HepG2 (cell line): ENCODE data around the gene PDZD2. TPM values are rescaled to one million over a fixed set of nuclear protein-coding genes. Genes with fewer than 3 reads are reported as not detected.
"Not testable (repeated sequence)": the region's sequence is repeated elsewhere in the genome, so short reads cannot be mapped to it uniquely, and the experiment has no call there.

Experiments
- ATAC-seq: fragments of 200-7000 bp; cut with Tn5 transposase; 3 replicates; pipeline ENCODE4 v1.9.1; 2020; ENCODE audit warnings: mild to moderate bottlenecking, moderate library complexity
- BruUV-seq: library from RNA; stranded (reverse); fragments of 400-500 nt; replicated peaks from 2 replicates; lab custom pipeline; 2021; lab: Mats Ljungman, UMichigan
- CTCF ChIA-PET: fragments of 300-600 bp; formaldehyde crosslinking; extraction: SDS; loops from one replicate; lab custom pipeline; 2021; ENCODE audit warnings: low total read pairs, inconsistent platforms, low intra/inter-chr PET ratio; lab: Yijun Ruan, JAX
- POLR2A ChIA-PET: fragments of 350-600 bp; sonication (Branson Sonifier 250); formaldehyde crosslinking; loops from one replicate; lab custom pipeline; 2020; ENCODE audit warnings: antibody characterized with exemption, inconsistent platforms; lab: Yijun Ruan, JAX
- DNase-seq: peaks from one replicate; pipeline ENCODE4 v3.0.0-alpha.2; 2015; ENCODE audit warnings: low spot score
- FAIRE-seq: peaks from 3 replicates; lab custom pipeline; 2011; peaks lifted over from hg19 to GRCh38; lab: Jason Lieb, UNC
- H2AFZ ChIP-seq: one replicate; pipeline ENCODE4 v1.6.1; 2011; ENCODE audit warnings: low read length, inconsistent platforms
- H3K27ac ChIP-seq: fragments of 300-600 bp; 3 replicates; pipeline ENCODE4 v1.8.0; 2011; ENCODE audit warnings: mixed run types, mild to moderate bottlenecking, mixed read lengths, low read length, inconsistent platforms; ENCODE audit not compliant: insufficient read depth; ENCODE audit errors: extremely low read length
- H3K27me3 ChIP-seq, 2 experiments: fragments of 200-600 bp in 1 of 2; 2 replicates in 1 of 2; 3 replicates in 1 of 2; pipeline versions ENCODE4 v1.6.0 to v1.8.0; 2011; ENCODE audit warnings: low read length in 2 of 2, mild to moderate bottlenecking in 2 of 2, moderate library complexity in 2 of 2, inconsistent platforms in 1 of 2; ENCODE audit not compliant: insufficient read depth in 2 of 2, control insufficient read depth in 1 of 2
- H3K36me3 ChIP-seq, 2 experiments: fragments of 200-600 bp in 1 of 2; replicated peaks in 1 of 2; 2 replicates in 1 of 2; 3 replicates in 1 of 2; pipeline versions ENCODE4 v1.5.1 to v1.8.0; 2011; ENCODE audit warnings: low read length in 2 of 2, inconsistent platforms in 1 of 2; ENCODE audit not compliant: insufficient read depth in 2 of 2, control insufficient read depth in 1 of 2
- H3K4me1 ChIP-seq: 2 replicates; pipeline ENCODE4 v1.5.1; 2012; ENCODE audit warnings: low read length, inconsistent platforms; ENCODE audit not compliant: insufficient read depth
- H3K4me2 ChIP-seq: 2 replicates; pipeline ENCODE4 v1.6.0; 2011; ENCODE audit warnings: low read depth, low read length, inconsistent platforms
- H3K4me3 ChIP-seq, 3 experiments: fragments of 200-600 bp in 1 of 3; sonication (generic), shearing (Covaris generic) in 1 of 3; replicated peaks in 1 of 3; 2 replicates each; pipeline ENCODE4 v1.5.1; 2011 to 2016; ENCODE audit warnings: low read length in 3 of 3, inconsistent platforms in 2 of 3, low read depth in 2 of 3, mild to moderate bottlenecking in 2 of 3, control low read depth in 1 of 3, mixed read lengths in 1 of 3; ENCODE audit not compliant: insufficient read depth in 1 of 3
- H3K79me2 ChIP-seq: one replicate; pipeline ENCODE4 v1.6.1; 2011; ENCODE audit warnings: low read length, inconsistent platforms; ENCODE audit not compliant: insufficient read depth
- H3K9ac ChIP-seq: 2 replicates; pipeline ENCODE4 v1.6.0; 2011; ENCODE audit warnings: mild to moderate bottlenecking, low read depth, low read length, inconsistent platforms; ENCODE audit not compliant: insufficient read depth
- H3K9me3 ChIP-seq: 2 replicates; pipeline ENCODE4 v1.5.1; 2012; ENCODE audit warnings: mild to moderate bottlenecking, low read length
- H4K20me1 ChIP-seq: 2 replicates; pipeline ENCODE4 v1.6.0; 2011; ENCODE audit warnings: inconsistent platforms, mild to moderate bottlenecking, low read length, moderate library complexity; ENCODE audit not compliant: insufficient read depth
- ATF7 ChIP-seq, 2 experiments: fragments of 450-650 bp in 1 of 2; sonication (generic) in 1 of 2; formaldehyde crosslinking in 1 of 2; IDR thresholded peaks; 2 replicates each; pipeline versions ENCODE4 v1.4.0 to v1.6.1; 2016 to 2020; ENCODE audit warnings: antibody characterized with exemption in 1 of 2, mild to moderate bottlenecking in 1 of 2, missing genetic modification reagents in 1 of 2
- CREB1 ChIP-seq, 2 experiments: fragments of 450-650 bp in 1 of 2; IDR thresholded peaks; 2 replicates each; pipeline ENCODE4 v1.6.1; 2016 to 2017; ENCODE audit warnings: control low read depth in 1 of 2, mild to moderate bottlenecking in 1 of 2, missing compliant biosample characterization in 1 of 2, missing genetic modification characterization in 1 of 2
- FLYWCH1 ChIP-seq: sonication (generic); formaldehyde crosslinking; IDR thresholded peaks from 2 replicates; pipeline ENCODE4 v1.8.1; 2023; ENCODE audit warnings: mild to moderate bottlenecking, missing genetic modification reagents
- GATA4 ChIP-seq: sonication (generic); IDR thresholded peaks from 2 replicates; pipeline ENCODE4 v1.6.1; 2016; ENCODE audit warnings: antibody characterized with exemption, low read depth, borderline replicate concordance
- NBN ChIP-seq: fragments of 450-650 bp; conservative IDR thresholded peaks from 2 replicates; pipeline ENCODE4 v1.6.1; 2017
- ZFAT ChIP-seq: sonication (generic); formaldehyde crosslinking; conservative IDR thresholded peaks from 2 replicates; pipeline ENCODE4 v1.8.1; 2023; ENCODE audit warnings: missing genetic modification reagents, inconsistent platforms
- ZNF644 ChIP-seq: IDR thresholded peaks from 2 replicates; pipeline ENCODE4 v1.6.1; 2016; ENCODE audit warnings: low read depth
- ZNF674 ChIP-seq: sonication (generic); formaldehyde crosslinking; IDR thresholded peaks from 2 replicates; pipeline ENCODE4 v1.5.0; 2020; ENCODE audit warnings: low read depth, mild to moderate bottlenecking, missing genetic modification reagents
- WGBS: methylation state at CpG from one replicate; pipeline ENCODE4 v1.1.6; 2017; ENCODE audit warnings: low lambda C conversion rate; 5-methylcytosine and 5-hydroxymethylcytosine counted together
- in situ Hi-C: cut with HindIII; loops from 2 replicates; pipeline ENCODE4 v1.10.0; 2017; ENCODE audit warnings: low pct_unique_long_range_greater_than_20kb; ENCODE audit not compliant: extremely low pct_ligation_motif_present
- intact Hi-C: fragments of 100-400 bp; cut with micrococcal nuclease; formaldehyde crosslinking; loops from one replicate; pipeline ENCODE4 v1.10.0; 2022; ENCODE audit not compliant: unreplicated experiment
- polyA plus RNA-seq, 8 experiments: library from polyadenylated mRNA; depleted of rRNA in 3 of 8; stranded (reverse) in 7 of 8; unstranded in 1 of 8; fragments of >200 nt; fragmentation: Illumina TruSeq in 4 of 8; extraction: Trizol in 4 of 8; gene quantifications; 2 replicates each; pipeline versions ENCODE4 v1.2.1 to v1.2.3, GENCODE V29; 2011 to 2016; ENCODE audit warnings: low read depth in 4 of 8, missing spikeins in 1 of 8, mixed read lengths in 1 of 8; ENCODE audit not compliant: insufficient read depth in 1 of 8
- total RNA-seq, 5 experiments: library from RNA; depleted of rRNA; stranded (reverse); fragments of >200 nt; fragmentation: Illumina TruSeq; extraction: Trizol; gene quantifications; 2 replicates each; pipeline ENCODE4 v1.2.3, GENCODE V29; 2016; ENCODE audit warnings: low read depth in 1 of 5

Gene PDZD2
- total and polyA plus RNA-seq, 2 of the 13 experiments (the other 11 are each of a cell fraction or from before 2014, with no cell fraction given): 0.04 TPM; not detected in 1

DNA sequence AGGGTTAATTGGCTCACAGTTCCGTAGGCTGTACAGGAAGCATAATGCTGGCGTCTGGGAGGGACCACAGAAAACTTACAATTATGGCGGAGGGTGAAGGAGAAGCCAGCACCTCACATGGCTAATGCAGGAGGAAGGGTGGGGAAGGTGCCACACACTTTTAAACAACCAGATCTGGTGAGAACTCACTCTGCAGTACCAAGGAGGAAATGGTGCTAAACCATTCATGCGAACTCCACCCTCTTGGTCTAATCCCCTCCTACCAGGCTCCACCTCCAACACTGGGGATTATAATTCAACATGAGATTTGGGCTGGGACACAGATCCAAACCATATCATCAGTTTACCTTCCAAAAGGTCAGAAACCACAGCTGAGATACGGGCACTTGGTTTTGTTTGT, 122.9 kb downstream of the PDZD2 start:
- no peak overlapping the region for H3K9ac ChIP-seq
- 26% methylated on average over 5 of the region's 5 CpGs for WGBS
- H3K36me3 ChIP-seq: no peaks in the 10 kb centered on the region
- no peaks in the 10 kb centered on the region for H4K20me1 ChIP-seq
- no peak overlapping the region for H3K27ac ChIP-seq
- H3K79me2 ChIP-seq: no peaks in the 10 kb centered on the region
- H2AFZ ChIP-seq: no peak overlapping the region
- no peak overlapping the region for H3K4me3 ChIP-seq
- in situ Hi-C loops (no loop called here), intact Hi-C loops (no loop called here)
- ChIA-PET POLR2A (no interaction called here), CTCF (no interaction called here)
- TF ChIP-seq ZNF674 (CRISPR knock-in tag) (no peak), FLYWCH1 (CRISPR knock-in tag) (no peak), GATA4 (no peak), ZNF644 (no peak), ZFAT (CRISPR knock-in tag) (no peak)
- H3K27me3 ChIP-seq: peaks cover 0 to 27% of the 10 kb centered on the region in 2 experiments; a peak in 3 of 5 replicates
- BruUV-seq: no TSS peak
- no peak for ATAC-seq
- no peaks in the 10 kb centered on the region for H3K4me1 ChIP-seq
- H3K4me2 ChIP-seq: no peak overlapping the region
- DNase-seq: no peak
- no peak for FAIRE-seq
- no peaks in the 10 kb centered on the region for H3K9me3 ChIP-seq

- intact Hi-C loops: no loop called here
These were observed 124.5 kb downstream of the PDZD2 start for GRCh38 chr5:31763424-31763823.

DNA sequence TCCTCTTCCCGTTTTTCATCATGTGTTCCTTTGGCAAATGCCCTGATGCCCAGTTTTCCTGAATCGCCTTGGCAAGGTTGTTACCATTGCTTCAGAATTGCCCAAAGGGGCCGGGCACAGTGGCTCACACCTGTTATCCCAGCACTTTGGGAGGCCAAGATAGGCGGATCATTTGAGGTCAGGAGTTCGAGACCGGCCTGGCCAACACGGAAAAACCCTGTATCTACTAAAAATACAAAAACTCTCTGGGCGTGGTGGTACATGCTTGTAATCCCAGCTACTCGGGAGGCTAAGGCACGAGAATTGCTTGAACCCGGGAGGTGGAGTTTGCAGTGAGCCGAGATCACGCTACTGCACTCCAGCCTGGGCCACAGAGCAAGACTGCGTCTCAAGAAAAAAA, 125.8 kb downstream of the PDZD2 start:
- ATAC-seq, BruUV-seq, H3K27ac ChIP-seq, H3K4me2 ChIP-seq, H3K4me1 ChIP-seq, POLR2A ChIA-PET, H4K20me1 ChIP-seq, in situ Hi-C loops, H3K9ac ChIP-seq, FAIRE-seq, DNase-seq, CTCF ChIA-PET, H2AFZ ChIP-seq, H3K4me3 ChIP-seq, H3K36me3 ChIP-seq, H3K79me2 ChIP-seq, H3K9me3 ChIP-seq, intact Hi-C loops: not testable (repeated sequence)
- 15% methylated on average over 14 of the region's 14 CpGs for whole genome bisulfite sequencing
- H3K27me3 ChIP-seq: peaks cover 1 to 29% of the 10 kb centered on the region in 2 experiments; a peak in 3 of 5 replicates

More at GRCh38 chr5:31763424-31763823, 124.5 kb downstream of the PDZD2 start:
- TF ChIP-seq CREB1 (IDR thresholded peaks at IDR 0.05) (peak; percentile 98), CREB1 (CRISPR knock-in tag; IDR thresholded peaks at IDR 0.05) (no peak), NBN (no peak), ATF7 (IDR thresholded peaks at IDR 0.05) (peak; percentile 97), ATF7 (CRISPR knock-in tag; IDR thresholded peaks at IDR 0.05) (no peak)
- Histone ChIP-seq H3K9ac (no peak overlapping the region), H3K4me3 (no peak overlapping the region), H3K4me2 (no peak overlapping the region), H3K79me2 (no peaks in the 10 kb centered on the region), H3K27me3 (peaks cover 0 to 26% of the 10 kb centered on the region in 2 experiments; a peak in 3 of 5 replicates), H3K4me1 (no peaks in the 10 kb centered on the region), H3K27ac (no peak overlapping the region), H3K9me3 (no peaks in the 10 kb centered on the region), H4K20me1 (no peaks in the 10 kb centered on the region), H3K36me3 (no peaks in the 10 kb centered on the region), H2AFZ (no peak overlapping the region)
- in situ Hi-C loops: no loop called here
- ATAC-seq: no peak
- no TSS peak for BruUV-seq
- 51% methylated on average over 6 of the region's 6 CpGs for WGBS
- ChIA-PET POLR2A (no interaction called here), CTCF (no interaction called here)
- DNase-seq: no peak
- FAIRE-seq: no peak
